G401.6 (cell line): ENCODE measurements around the gene ABTB2.
"Not testable (repeated sequence)": the region's sequence is repeated elsewhere in the genome, so short reads cannot be mapped to it uniquely, and the experiment has no call there.

Experiments used
- FAIRE-seq: peaks from 2 replicates; lab custom pipeline; 2012; peaks lifted over from hg19 to GRCh38; lab: Jason Lieb, UNC

Gene ABTB2

GRCh38 chr11:34184505-34185015 is 173.2 kb downstream of the ABTB2 start:
- no peak for FAIRE-seq

GRCh38 chr11:34183848-34184391 is 173.9 kb downstream of the ABTB2 start:
- FAIRE-seq, result no peak

- no peak for FAIRE-seq
Observed at GRCh38 chr11:34182921-34183685, 174.7 kb downstream of the ABTB2 start.

DNA sequence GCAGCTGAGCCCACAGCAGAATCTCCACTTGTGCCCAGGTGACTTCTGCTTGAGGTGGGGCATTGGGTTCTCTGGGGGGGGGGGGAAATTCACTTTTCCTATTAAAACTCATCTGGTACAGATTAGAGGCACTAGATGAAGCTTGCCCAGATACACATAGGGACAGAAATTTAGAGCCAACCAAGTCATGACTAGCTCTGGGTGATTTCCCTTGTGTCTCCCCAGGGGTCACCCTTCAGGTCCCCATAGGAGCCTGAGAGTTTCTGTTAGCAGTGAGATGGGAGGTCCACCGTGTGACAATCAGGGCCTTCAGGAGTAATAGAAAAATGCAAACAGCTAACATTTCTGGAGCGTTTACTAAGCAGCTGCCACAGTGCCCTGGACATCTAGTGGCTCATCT is 175.4 kb downstream of the ABTB2 start:
- FAIRE-seq, result no peak

- FAIRE-seq, result no peak
Observed at GRCh38 chr11:34181856-34182405, 175.9 kb downstream of the ABTB2 start.

DNA sequence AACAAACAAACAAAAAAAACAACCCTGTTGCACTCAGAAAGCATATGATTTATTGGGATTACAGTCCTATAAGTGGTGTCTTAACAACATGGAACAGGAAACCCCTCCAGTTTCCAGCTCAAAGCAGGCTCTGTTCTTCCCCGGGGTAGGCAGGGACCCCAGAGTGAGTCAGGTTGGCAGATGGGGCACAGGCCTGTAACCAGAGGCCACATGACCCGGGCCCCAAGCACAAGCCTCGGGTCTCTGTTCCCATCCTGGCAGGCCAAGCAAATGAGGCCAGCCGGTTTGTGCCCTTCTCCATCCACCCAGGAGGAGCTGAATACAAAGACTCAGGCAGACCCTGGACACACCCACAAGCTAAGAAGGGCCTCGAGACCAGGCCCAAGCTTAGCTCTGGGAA is 176.6 kb downstream of the ABTB2 start:
- no peak for FAIRE-seq

DNA sequence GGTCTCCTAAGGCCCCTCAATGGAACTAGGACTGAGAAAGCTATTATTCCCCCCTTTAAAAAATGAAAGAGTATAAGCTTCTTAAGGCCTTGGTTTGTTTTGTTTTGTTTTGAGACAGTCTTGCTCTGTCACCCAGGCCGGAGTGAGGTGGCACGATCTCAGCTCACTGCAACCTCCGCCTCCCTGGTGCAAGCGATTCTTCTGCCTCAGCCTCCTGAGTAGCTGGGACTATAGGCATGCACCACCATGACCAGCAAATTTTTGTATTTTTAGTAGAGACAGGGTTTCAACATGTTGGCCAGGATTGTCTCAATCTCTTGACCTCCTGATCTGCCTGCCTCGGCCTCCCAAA is 177.0 kb downstream of the ABTB2 start:
- FAIRE-seq, result not testable (repeated sequence)

- no peak for FAIRE-seq
Observed at GRCh38 chr11:34180040-34180813, 177.6 kb downstream of the ABTB2 start.

- no peak for FAIRE-seq
Observed at GRCh38 chr11:34179026-34179675, 178.7 kb downstream of the ABTB2 start.

- FAIRE-seq, result no peak
Observed at GRCh38 chr11:34178209-34178821, 179.5 kb downstream of the ABTB2 start.

GRCh38 chr11:34176751-34177209 is 181.0 kb downstream of the ABTB2 start:
- FAIRE-seq, result no peak

DNA sequence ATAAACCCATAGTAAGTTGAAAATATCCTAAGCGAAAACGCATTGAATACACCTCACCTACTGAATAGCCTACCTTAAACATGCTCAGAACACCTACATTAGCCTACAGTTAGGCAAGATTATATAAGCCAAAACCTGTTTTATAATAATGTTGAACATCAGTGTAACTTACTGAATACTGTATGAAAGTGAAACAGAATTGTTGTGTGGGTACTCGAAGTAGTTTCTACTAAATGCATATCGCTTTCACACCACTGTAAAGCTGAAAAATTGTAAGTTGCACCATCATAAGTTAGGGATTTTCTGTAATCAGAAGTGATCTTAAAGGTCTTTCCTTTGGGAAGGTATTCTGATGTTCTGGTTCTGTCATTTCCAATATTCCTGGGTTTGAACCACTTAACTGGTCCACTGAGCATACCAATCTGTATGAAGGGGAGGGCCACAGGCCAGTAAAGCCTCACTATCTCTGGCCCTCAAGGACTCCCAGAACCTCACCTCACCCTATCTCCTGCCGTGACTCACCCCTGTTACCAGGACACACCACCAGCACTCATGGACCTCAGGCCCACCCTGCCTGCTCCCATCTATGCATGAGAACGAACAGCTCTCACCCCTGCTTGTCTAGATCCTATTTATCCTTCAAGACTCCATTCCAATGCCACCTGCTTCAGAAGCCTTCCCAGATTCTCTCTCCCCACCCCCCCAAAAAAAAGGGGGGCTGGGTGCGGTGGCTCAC is 182.4 kb downstream of the ABTB2 start:
- FAIRE-seq, result no peak

DNA sequence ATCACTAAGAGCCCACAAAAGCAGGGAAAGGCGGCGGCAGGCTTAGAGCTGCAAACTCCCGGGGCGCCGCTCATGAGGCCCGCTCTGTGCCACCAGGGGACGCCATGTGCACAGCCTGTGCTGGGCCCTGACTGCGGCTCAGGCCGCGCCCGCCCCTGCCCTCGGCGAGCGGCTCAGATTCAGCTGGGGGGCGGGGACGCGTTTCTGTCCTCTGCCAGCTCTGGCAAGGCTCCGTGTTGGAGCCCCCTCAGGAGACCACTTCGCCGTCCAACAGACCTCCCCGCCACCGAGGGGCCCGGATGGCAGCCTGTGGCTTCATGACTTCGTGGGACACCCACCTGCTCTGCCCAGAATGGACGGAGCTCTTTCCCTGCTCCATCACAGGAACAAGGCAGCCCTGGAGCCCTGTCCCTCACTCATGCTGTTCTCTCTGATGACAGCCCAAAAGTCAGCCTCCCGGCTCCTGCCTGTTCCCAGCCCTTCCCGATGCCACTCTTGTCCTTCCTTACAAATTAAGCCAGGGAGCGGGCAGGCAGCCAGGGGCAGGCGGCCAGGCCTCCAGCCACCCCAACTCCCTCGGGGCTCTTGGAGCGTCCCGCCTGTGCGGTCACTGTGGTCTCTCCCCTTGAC is 183.3 kb downstream of the ABTB2 start:
- no peak for FAIRE-seq

- FAIRE-seq, result no peak
Observed at GRCh38 chr11:34173050-34173449, 184.8 kb downstream of the ABTB2 start.

GRCh38 chr11:34169686-34170085 is 188.1 kb downstream of the ABTB2 start:
- FAIRE-seq, result no peak

GRCh38 chr11:34168642-34169420 is 189.0 kb downstream of the ABTB2 start:
- no peak for FAIRE-seq

- no peak for FAIRE-seq
Observed at GRCh38 chr11:34167961-34168360, 189.8 kb downstream of the ABTB2 start.

GRCh38 chr11:34166806-34167740 is 190.7 kb downstream of the ABTB2 start:
- FAIRE-seq, result no peak
